Measurements from ENCODE around the gene KREMEN1.

DNA sequence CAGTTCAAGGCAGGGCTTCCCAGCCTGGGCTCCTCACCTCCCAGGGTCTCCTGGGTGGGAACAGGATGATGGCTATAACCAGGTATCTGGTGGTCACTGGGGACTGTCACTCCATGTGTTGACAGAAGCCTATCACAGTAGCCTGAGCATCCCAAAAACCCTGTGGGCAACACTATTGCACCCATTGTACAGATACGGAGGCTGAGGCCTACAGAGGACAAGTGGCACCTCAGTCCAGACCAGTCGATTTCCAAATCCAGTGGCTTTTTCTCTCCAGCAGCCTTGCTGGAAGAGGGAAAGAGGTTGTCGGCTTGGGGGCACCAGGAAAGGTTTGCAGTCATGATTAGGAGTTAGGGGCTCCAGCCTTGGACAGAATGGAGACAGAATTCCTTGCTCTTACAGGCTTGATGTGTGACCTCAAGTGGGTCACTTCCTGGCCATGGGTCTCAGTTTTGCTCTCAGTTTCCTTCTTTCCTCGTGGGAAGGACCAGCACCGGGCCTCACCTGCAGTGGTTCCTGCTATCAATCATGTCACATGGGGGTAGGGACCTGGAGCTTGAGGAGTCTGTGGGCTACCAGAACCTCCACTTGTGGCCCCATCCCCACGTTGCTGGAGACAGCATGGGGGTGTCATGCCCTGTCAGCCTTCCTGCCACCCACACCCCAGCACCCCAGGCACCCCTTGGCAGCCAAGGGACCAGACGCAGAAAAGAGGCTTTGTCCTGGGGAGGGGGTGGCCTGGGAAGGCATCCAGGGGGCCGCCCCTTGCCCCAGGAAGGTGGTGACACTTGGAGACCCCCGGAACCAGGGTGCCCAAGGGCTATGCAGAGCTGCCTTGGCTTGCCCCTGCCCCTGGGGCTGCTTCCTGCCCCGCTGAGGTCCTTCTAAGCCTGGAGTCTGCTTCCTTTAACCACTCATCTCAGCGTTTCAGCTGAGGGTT lies 135.0 kb downstream of the KREMEN1 start:
- no peak for TF ChIP-seq MXI1 (IDR thresholded peaks at IDR 0.05; ENCODE audit: low read depth, low read length)
- no peak for TF ChIP-seq MTF1 (CRISPR knock-in tag; IDR thresholded peaks at IDR 0.05; ENCODE audit: borderline replicate concordance)
- TF ChIP-seq POLR2A (conservative IDR thresholded peaks at IDR 0.05) = no peak
- TF ChIP-seq CTCF (IDR thresholded peaks at IDR 0.05 in 2 of 3, conservative IDR thresholded peaks at IDR 0.05 in 1 of 3; ENCODE audit: insufficient read depth in 2 of 3, low read depth in 1 of 3, low read length in 3 of 3) = no peak
- no peak for TF ChIP-seq POLR2AphosphoS5 (IDR thresholded peaks at IDR 0.05; ENCODE audit: control insufficient read depth, insufficient read depth, low read depth, low read length)
